ENCODE results near the gene HGS. TPM values are rescaled to one million over a fixed set of nuclear protein-coding genes. Genes with fewer than 3 reads are reported as not detected.
"Not testable (repeated sequence)": the region's sequence is repeated elsewhere in the genome, so short reads cannot be mapped to it uniquely, and the experiment has no call there.

The HGS gene
- total and polyA plus RNA-seq, 2 experiments from 2014 or later, result 59.2 to 128 TPM

DNA sequence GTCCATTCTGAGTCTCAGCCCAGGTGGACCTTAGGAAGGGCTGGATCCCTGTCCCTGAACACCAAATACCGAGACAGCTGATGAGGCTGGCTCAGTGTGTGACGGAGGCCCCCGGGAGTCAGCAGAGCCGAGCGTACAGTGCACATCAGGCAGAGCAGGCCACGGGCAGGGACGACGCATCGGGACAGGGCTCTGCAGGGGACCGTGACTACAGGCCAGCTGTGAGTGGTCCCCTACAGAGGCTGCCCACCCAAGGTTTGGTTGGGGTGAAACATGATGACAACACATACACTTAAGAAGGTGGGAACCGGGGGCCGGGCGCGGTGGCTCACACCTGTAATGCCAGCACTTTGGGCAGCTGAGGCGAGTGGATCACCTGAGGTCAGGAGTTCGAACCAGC is 10.9 kb upstream of the HGS start:
- Histone ChIP-seq H3K9me3 (ENCODE audit: low read depth) (no peaks in the 10 kb centered on the region), H3K4me2 (no peak overlapping the region), H3K36me3 (replicated peaks; ENCODE audit: insufficient read depth, low read depth) (no peaks in the 10 kb centered on the region), H3K9me2 (replicated peaks; ENCODE audit: insufficient read depth) (no peaks in the 10 kb centered on the region), H4K20me1 (ENCODE audit: insufficient read depth, poor library complexity, severe bottlenecking) (no peaks in the 10 kb centered on the region), H3K4me1 (ENCODE audit: insufficient read depth) (no peaks in the 10 kb centered on the region), H3K27ac (no peak overlapping the region), H3K27me3 (no peaks in the 10 kb centered on the region), H3K79me2 (peaks cover 18% of the 10 kb centered on the region), H2AFZ (no peak overlapping the region), H3K4me3 (no peak overlapping the region)
- TF ChIP-seq EZH2 (IDR thresholded peaks at IDR 0.05; ENCODE audit: borderline replicate concordance) (no peak), EZH2phosphoT487 (IDR thresholded peaks at IDR 0.05; ENCODE audit: low read depth, severe bottlenecking, unreplicated experiment) (no peak)
- TF ChIP-seq, protein P1, sequence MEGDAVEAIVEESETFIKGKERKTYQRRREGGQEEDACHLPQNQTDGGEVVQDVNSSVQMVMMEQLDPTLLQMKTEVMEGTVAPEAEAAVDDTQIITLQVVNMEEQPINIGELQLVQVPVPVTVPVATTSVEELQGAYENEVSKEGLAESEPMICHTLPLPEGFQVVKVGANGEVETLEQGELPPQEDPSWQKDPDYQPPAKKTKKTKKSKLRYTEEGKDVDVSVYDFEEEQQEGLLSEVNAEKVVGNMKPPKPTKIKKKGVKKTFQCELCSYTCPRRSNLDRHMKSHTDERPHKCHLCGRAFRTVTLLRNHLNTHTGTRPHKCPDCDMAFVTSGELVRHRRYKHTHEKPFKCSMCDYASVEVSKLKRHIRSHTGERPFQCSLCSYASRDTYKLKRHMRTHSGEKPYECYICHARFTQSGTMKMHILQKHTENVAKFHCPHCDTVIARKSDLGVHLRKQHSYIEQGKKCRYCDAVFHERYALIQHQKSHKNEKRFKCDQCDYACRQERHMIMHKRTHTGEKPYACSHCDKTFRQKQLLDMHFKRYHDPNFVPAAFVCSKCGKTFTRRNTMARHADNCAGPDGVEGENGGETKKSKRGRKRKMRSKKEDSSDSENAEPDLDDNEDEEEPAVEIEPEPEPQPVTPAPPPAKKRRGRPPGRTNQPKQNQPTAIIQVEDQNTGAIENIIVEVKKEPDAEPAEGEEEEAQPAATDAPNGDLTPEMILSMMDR (IDR thresholded peaks at IDR 0.05; ENCODE audit: poor library complexity), result no peak
- no peak for DNase-seq (ENCODE audit: low spot score)
- 98% methylated on average over 13 of the region's 16 CpGs for WGBS (ENCODE audit: low lambda C conversion rate, missing lambda C conversion rate)

DNA sequence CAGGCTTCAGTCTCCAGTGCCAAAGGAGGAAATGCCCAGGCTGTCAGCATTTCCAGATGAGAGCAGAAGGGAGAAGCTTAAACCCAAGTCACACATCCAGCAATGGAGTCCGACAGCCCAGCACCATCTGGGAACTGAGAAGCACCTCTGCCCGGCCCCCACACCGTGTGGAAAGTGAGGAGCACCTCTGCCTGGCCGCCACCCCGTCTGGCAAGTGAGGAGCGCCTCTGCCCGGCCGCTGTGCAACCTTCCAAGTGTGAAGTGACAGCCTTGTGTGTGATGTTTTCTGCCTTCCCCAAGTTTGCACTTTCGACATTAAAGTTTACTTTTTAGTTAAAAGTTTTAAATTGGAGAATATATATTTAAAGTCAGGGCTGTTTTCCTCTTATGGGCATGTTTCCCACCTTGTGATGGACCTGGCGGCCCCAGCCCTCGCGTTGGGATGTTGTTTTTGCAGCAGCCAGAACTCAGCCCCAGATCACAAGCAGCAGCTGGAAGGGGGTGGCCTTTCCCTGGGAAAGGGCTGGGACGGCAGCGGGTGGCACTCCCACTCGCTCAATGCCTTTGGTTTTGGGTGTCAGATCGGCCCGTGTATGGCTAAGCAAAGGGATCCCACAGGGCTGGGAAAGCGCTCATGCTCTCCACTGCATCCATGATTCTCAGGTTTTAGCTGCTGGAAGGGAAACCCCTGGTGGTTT is 10.1 kb upstream of the HGS start:
- no peak overlapping the region for H3K4me2 ChIP-seq
- H3K27ac ChIP-seq, result no peak overlapping the region
- TF ChIP-seq EZH2 (IDR thresholded peaks at IDR 0.05; ENCODE audit: borderline replicate concordance), result no peak
- TF ChIP-seq, protein P1 (IDR thresholded peaks at IDR 0.05; ENCODE audit: poor library complexity), result no peak
- no peak for TF ChIP-seq EZH2phosphoT487 (IDR thresholded peaks at IDR 0.05; ENCODE audit: low read depth, severe bottlenecking, unreplicated experiment)
- no peaks in the 10 kb centered on the region for H3K4me1 ChIP-seq (ENCODE audit: insufficient read depth)
- no peak overlapping the region for H3K4me3 ChIP-seq
- H3K27me3 ChIP-seq, result no peaks in the 10 kb centered on the region
- no peaks in the 10 kb centered on the region for H3K36me3 ChIP-seq (replicated peaks; ENCODE audit: insufficient read depth, low read depth)
- H4K20me1 ChIP-seq (ENCODE audit: insufficient read depth, poor library complexity, severe bottlenecking), result no peaks in the 10 kb centered on the region
- WGBS (ENCODE audit: low lambda C conversion rate, missing lambda C conversion rate), result 93% methylated on average over 18 of the region's 18 CpGs
- no peaks in the 10 kb centered on the region for H3K9me2 ChIP-seq (replicated peaks; ENCODE audit: insufficient read depth)
- DNase-seq (ENCODE audit: low spot score), result no peak
- peaks cover 10% of the 10 kb centered on the region for H3K79me2 ChIP-seq
- no peaks in the 10 kb centered on the region for H3K9me3 ChIP-seq (ENCODE audit: low read depth)
- H2AFZ ChIP-seq, result no peak overlapping the region

DNA sequence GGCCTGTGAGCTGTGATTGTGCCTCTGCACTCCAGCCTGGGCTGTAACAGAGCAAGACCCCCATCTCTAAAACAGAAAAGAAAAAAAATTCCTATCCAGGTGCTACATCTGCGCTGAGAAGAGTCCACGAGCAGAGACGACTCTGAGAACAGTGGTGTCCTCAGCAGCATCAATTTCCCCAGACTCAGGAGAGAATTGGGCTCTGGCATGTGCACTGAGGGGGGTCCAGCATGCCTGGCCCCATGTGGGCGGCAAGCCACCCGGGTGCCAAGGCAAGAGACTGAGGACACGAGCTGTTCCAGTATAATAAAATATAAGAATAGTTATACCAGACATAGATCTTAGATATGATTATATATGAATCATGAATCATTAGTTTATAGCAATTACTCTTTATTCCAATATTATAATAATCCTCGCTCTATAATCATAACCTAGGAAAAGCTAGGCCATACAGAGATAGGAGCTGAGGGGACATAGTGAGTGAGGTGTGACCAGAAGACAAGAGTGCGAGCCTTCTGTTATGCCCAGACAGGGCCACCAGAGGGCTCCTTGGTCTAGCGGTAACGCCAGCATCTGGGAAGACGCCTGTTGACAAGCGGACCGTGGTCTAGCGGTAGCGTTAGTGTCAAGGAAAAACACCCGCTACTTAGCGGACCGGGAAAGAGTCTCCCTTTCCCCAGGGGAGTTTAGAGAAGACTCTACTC is 8.1 kb upstream of the HGS start:
- not testable (repeated sequence) for H3K27me3 ChIP-seq
- TF ChIP-seq, protein P1 (IDR thresholded peaks at IDR 0.05; ENCODE audit: poor library complexity), result peak; percentile 48

More for the DNA sequence above, 8.1 kb upstream of the HGS start:
- WGBS (ENCODE audit: low lambda C conversion rate, missing lambda C conversion rate), result 48% methylated on average over 18 of the region's 18 CpGs
- H3K36me3 ChIP-seq (replicated peaks; ENCODE audit: insufficient read depth, low read depth); H3K79me2 ChIP-seq; H3K4me2 ChIP-seq; H2AFZ ChIP-seq; DNase-seq (ENCODE audit: low spot score); H4K20me1 ChIP-seq (ENCODE audit: insufficient read depth, poor library complexity, severe bottlenecking); H3K9me2 ChIP-seq (replicated peaks; ENCODE audit: insufficient read depth); H3K27ac ChIP-seq; H3K4me3 ChIP-seq; H3K9me3 ChIP-seq (ENCODE audit: low read depth); H3K4me1 ChIP-seq (ENCODE audit: insufficient read depth): not testable (repeated sequence)
